Measurements from ENCODE around the gene CACNA2D3.

The CACNA2D3 gene

GRCh38 chr3:55119268-55119667 is 996.9 kb downstream of the CACNA2D3 start:
- DNase-seq: no peak

- no peak for DNase-seq
These were observed 1000.0 kb downstream of the CACNA2D3 start for GRCh38 chr3:55122312-55122711.
